ENCODE measurements around the gene CKS1B.

CKS1B gene

GRCh38 chr1:154978360-154978759, 3.9 kb downstream of the CKS1B start:
- 0 out of 2 replicates have a peak, but pooled peaks cover 4% of the 10 kb centered on the region for H3F3A ChIP-seq (ENCODE audit: insufficient read depth, low read length)
- peaks cover 28% of the 10 kb centered on the region for H3K79me2 ChIP-seq (ENCODE audit: insufficient read depth, low read length)
- no peaks in the 10 kb centered on the region for H3K9me2 ChIP-seq (ENCODE audit: low read depth, low read length)
- no peak overlapping the region for H3K9ac ChIP-seq (ENCODE audit: low read length)
- no peaks in the 10 kb centered on the region for H3K27me3 ChIP-seq (ENCODE audit: insufficient read depth, low read length)
- TF ChIP-seq CTCF (IDR thresholded peaks at IDR 0.05; ENCODE audit: low read length) (no peak), EZH2 (IDR thresholded peaks at IDR 0.05; ENCODE audit: borderline replicate concordance, low read length) (no peak)
- no peaks in the 10 kb centered on the region for H4K20me1 ChIP-seq (ENCODE audit: insufficient read depth, low read length)
- peaks cover 35% of the 10 kb centered on the region for H3K4me1 ChIP-seq (ENCODE audit: insufficient read depth, low read length, severe bottlenecking)
- H3K4me3 ChIP-seq (ENCODE audit: low read depth, low read length, poor library complexity, severe bottlenecking): no peak overlapping the region
- no peaks in the 10 kb centered on the region for H3K9me3 ChIP-seq (ENCODE audit: low read length)
- peaks cover 35% of the 10 kb centered on the region for H3K36me3 ChIP-seq (ENCODE audit: insufficient read depth, low read length)
- peak overlapping the region; percentile 29 for H3K27ac ChIP-seq (ENCODE audit: low read depth, low read length, poor library complexity, severe bottlenecking)
- no peak overlapping the region for H2AFZ ChIP-seq (ENCODE audit: low read length)
- H3K4me2 ChIP-seq (ENCODE audit: low read length): no peak overlapping the region

DNA sequence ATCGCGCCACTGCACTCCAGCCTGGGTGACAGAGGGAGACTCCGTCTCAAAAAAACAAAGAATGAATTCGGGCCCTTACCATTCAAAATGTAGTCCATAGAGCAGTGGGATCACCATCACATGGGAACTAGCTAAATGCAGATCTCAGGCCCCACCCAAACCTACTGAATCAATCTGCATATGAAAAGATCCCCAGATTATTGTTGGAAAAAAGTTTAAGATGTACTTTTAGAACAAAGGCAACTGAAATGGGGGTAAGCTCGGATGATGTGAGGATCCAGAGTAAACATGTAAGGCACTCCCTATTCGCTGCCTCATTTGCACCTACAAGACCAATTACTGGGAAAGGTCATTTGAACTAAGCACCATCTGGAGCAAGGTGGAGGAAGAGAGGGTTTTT, 7.9 kb downstream of the CKS1B start:
- Histone ChIP-seq H3K36me3 (ENCODE audit: insufficient read depth, low read length) (peaks cover 51% of the 10 kb centered on the region), H3F3A (ENCODE audit: insufficient read depth, low read length) (0 out of 2 replicates have a peak, but pooled peaks cover 4% of the 10 kb centered on the region), H4K20me1 (ENCODE audit: insufficient read depth, low read length) (no peaks in the 10 kb centered on the region), H3K79me2 (ENCODE audit: insufficient read depth, low read length) (peaks cover 19% of the 10 kb centered on the region), H3K9me3 (ENCODE audit: low read length) (no peaks in the 10 kb centered on the region), H3K4me2 (ENCODE audit: low read length) (peak overlapping the region; percentile 100), H3K9me2 (ENCODE audit: low read depth, low read length) (no peaks in the 10 kb centered on the region), H3K4me3 (ENCODE audit: low read depth, low read length, poor library complexity, severe bottlenecking) (peak overlapping the region; percentile 80), H3K9ac (ENCODE audit: low read length) (peak overlapping the region; percentile 76), H2AFZ (ENCODE audit: low read length) (no peak overlapping the region), H3K27me3 (ENCODE audit: insufficient read depth, low read length) (no peaks in the 10 kb centered on the region), H3K4me1 (ENCODE audit: insufficient read depth, low read length, severe bottlenecking) (peaks cover 29% of the 10 kb centered on the region), H3K27ac (ENCODE audit: low read depth, low read length, poor library complexity, severe bottlenecking) (peak overlapping the region; percentile 70)
- TF ChIP-seq CTCF (IDR thresholded peaks at IDR 0.05; ENCODE audit: low read length): no peak

DNA sequence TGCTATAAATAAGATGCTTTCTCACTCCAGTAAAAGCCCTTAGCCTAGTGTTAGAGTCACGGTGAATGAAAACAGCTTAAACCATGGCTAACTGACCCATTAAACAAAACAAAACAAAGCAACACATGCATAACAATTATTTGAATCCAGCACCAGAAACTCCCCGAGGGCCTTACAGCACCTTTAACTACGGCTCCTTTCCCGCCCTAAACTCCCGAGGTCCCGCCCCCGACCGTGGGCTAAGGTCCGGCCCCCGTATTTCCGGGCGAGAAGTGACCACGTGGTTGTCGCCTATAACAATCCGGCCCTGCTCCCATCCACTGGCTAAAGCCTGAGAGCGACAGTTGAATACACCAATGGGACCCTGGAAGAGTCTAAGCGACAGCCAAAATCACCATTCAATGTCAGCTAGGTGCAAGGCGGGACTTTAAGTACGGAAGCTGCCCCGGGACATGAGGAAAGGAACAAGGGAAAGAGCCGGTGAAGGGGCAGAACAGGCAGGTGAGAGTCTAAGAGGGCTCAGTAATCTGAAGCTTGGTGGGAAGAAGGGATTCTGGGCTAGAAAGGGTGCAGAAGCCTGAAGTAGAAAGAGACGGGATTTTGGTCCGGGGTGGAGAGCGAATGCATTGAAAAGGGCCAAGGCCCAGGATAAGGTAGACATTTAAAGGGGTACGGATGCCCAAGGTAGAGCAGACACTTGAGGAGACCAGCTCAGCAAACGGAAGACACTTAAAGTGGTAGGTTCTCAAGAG, 8.6 kb downstream of the CKS1B start, which contains the start of gene FLAD1:
Gene FLAD1 (plus strand): TSS at position 448 of the 752 bp plus-strand sequence. CDS start 351 bp downstream, outside the sequence.
- peak within 1 kb of the TSS; percentile 82 for H3K9ac ChIP-seq (ENCODE audit: low read length)
- H3K9me3 ChIP-seq (ENCODE audit: low read length): no peaks in the 10 kb centered on the region
- peaks cover 23% of the 10 kb centered on the region for H3K4me1 ChIP-seq (ENCODE audit: insufficient read depth, low read length, severe bottlenecking)
- no peak for TF ChIP-seq CTCF (IDR thresholded peaks at IDR 0.05; ENCODE audit: low read length)
- no peak for TF ChIP-seq EZH2 (IDR thresholded peaks at IDR 0.05; ENCODE audit: borderline replicate concordance, low read length)
- H3K4me2 ChIP-seq (ENCODE audit: low read length): peak within 1 kb of the TSS; percentile 100
- H3K27ac ChIP-seq (ENCODE audit: low read depth, low read length, poor library complexity, severe bottlenecking): peak within 1 kb of the TSS; percentile 70
- H2AFZ ChIP-seq (ENCODE audit: low read length): no peak within 1 kb of the TSS
- H3K4me3 ChIP-seq (ENCODE audit: low read depth, low read length, poor library complexity, severe bottlenecking): peak within 1 kb of the TSS; percentile 80
- H3K9me2 ChIP-seq (ENCODE audit: low read depth, low read length): no peaks in the 10 kb centered on the region
- no peaks in the 10 kb centered on the region for H4K20me1 ChIP-seq (ENCODE audit: insufficient read depth, low read length)
- no peaks in the 10 kb centered on the region for H3K27me3 ChIP-seq (ENCODE audit: insufficient read depth, low read length)
- peaks cover 51% of the 10 kb centered on the region for H3K36me3 ChIP-seq (ENCODE audit: insufficient read depth, low read length)
- 0 out of 2 replicates have a peak, but pooled peaks cover 2% of the 10 kb centered on the region for H3F3A ChIP-seq (ENCODE audit: insufficient read depth, low read length)
- peaks cover 15% of the 10 kb centered on the region for H3K79me2 ChIP-seq (ENCODE audit: insufficient read depth, low read length)
